Right lobe of liver (tissue), 6 donors: ENCODE data around the gene OR8G5. TPM values are rescaled to one million over a fixed set of nuclear protein-coding genes. Genes with fewer than 3 reads are reported as not detected.

Experiments
- ATAC-seq, 4 donors: fragments of 200-7000 bp; cut with Tn5 transposase; one replicate each; pipeline ENCODE4 v1.9.1; 2020; ENCODE audit warnings: mild to moderate bottlenecking in 4 of 4, moderate library complexity in 4 of 4
- DNase-seq, 3 donors: peaks; one replicate each; pipeline ENCODE4 v3.0.0-alpha.2; 2020
- H3K27ac ChIP-seq, 3 donors: fragments of 200-600 bp; one replicate each; pipeline ENCODE4 v1.8.0; 2022
- H3K27me3 ChIP-seq, 2 donors: fragments of 200-600 bp; one replicate each; pipeline ENCODE4 v1.8.0; 2022
- H3K36me3 ChIP-seq, 4 donors: fragments of 200-600 bp; sonication (generic) in 1 of 4; one replicate each; pipeline versions ENCODE4 v1.5.1 to v1.8.0; 2017 to 2022; ENCODE audit warnings: control low read depth in 1 of 4
- H3K4me1 ChIP-seq, 4 donors: fragments of 200-600 bp; sonication (generic) in 1 of 4; one replicate each; pipeline versions ENCODE4 v1.5.1 to v1.8.0; 2017 to 2022; ENCODE audit warnings: control low read depth in 1 of 4
- H3K4me3 ChIP-seq, 3 donors: fragments of 200-600 bp; one replicate each; pipeline ENCODE4 v1.8.0; 2022
- H3K9me3 ChIP-seq, 4 donors: fragments of 200-600 bp; sonication (generic) in 1 of 4; one replicate each; pipeline versions ENCODE4 v1.5.1 to v1.8.0; 2017 to 2022; ENCODE audit warnings: control low read depth in 1 of 4
- POLR2A ChIP-seq: fragments of 450-650 bp; IDR thresholded peaks from one replicate; pipeline ENCODE4 v1.6.1; 2017; ENCODE audit warnings: antibody characterized with exemption, mild to moderate bottlenecking
- WGBS: methylation state at CpG from one replicate; pipeline ENCODE4 v1.1.6; 2018; ENCODE audit warnings: low coverage, low lambda C conversion rate; ENCODE audit not compliant: insufficient coverage; ENCODE audit errors: missing lambda C conversion rate; 5-methylcytosine and 5-hydroxymethylcytosine counted together
- intact Hi-C, 2 donors: fragments of 100-400 bp; cut with DNase I; formaldehyde crosslinking; loops; one replicate each; pipeline versions ENCODE4 v1.11.2 to v1.14.1; 2022
- total RNA-seq, 6 experiments: library from RNA; depleted of rRNA in 2 of 6; stranded (reverse); fragments of >200 nt in 2 of 6; fragmentation: NEBNext Ultra II Directional in 3 of 6; extraction: Animal tissue kit (Norgen Biotek cat#: 25700) in 3 of 6; gene quantifications; one replicate each; pipeline versions ENCODE4 v1.1.0 to v1.2.4, GENCODE V29; 2016 to 2023
- TF ChIP-seq, protein P1 (sequence below), 4 donors: fragments of 200-600 bp in 3 of 4; fragments of 450-650 bp in 1 of 4; IDR thresholded peaks; one replicate each; pipeline versions ENCODE4 v1.5.1 to v1.8.0; 2016 to 2022; ENCODE audit warnings: antibody characterized with exemption in 4 of 4, mild to moderate bottlenecking in 2 of 4
- donor health status: DM: no; HTN: yes; CAD: no.
- donor health status: DM: no; HTN: no; CAD: no.
- donor health status: DM: no; HTN: no; CAD: no.
- donor health status: DM: no; HTN: yes; CAD: no.
- donor health status: DM: no; HTN: yes; CAD: no.

Gene OR8G5
- total RNA-seq, 6 experiments from 2014 or later = not detected

GRCh38 chr11:124313131-124313530 lies 57.0 kb downstream of the OR8G5 start:
- Histone ChIP-seq H3K36me3 (no peaks in the 10 kb centered on the region), H3K27me3 (no peaks in the 10 kb centered on the region), H3K27ac (no peak overlapping the region), H3K4me3 (no peak overlapping the region), H3K4me1 (no peaks in the 10 kb centered on the region), H3K9me3 (no peaks in the 10 kb centered on the region)
- no peak for ATAC-seq
- no peak for DNase-seq
- TF ChIP-seq, protein P1, sequence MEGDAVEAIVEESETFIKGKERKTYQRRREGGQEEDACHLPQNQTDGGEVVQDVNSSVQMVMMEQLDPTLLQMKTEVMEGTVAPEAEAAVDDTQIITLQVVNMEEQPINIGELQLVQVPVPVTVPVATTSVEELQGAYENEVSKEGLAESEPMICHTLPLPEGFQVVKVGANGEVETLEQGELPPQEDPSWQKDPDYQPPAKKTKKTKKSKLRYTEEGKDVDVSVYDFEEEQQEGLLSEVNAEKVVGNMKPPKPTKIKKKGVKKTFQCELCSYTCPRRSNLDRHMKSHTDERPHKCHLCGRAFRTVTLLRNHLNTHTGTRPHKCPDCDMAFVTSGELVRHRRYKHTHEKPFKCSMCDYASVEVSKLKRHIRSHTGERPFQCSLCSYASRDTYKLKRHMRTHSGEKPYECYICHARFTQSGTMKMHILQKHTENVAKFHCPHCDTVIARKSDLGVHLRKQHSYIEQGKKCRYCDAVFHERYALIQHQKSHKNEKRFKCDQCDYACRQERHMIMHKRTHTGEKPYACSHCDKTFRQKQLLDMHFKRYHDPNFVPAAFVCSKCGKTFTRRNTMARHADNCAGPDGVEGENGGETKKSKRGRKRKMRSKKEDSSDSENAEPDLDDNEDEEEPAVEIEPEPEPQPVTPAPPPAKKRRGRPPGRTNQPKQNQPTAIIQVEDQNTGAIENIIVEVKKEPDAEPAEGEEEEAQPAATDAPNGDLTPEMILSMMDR (IDR thresholded peaks at IDR 0.05) = no peak
- intact Hi-C loops = no loop called here
- 72% methylated on average over 4 of the region's 4 CpGs for WGBS

DNA sequence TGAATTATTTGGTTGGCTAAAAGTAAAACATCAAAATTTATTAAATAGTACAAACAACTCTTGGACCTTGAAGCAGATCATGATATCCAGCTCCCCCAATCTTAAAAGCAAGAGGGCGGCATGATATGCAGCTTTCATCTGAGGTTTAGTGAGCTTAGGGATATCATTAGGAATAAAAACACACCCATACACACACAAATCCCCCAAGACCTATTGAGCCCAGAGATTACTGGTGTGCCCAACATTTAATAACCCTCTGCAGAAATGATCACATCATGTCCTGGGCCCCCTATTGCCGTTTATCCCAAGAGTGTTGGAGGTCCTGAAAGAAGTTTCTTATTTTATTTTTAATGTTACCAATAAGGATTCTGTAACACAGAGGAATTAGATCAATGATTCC lies 57.7 kb downstream of the OR8G5 start, which contains the start of gene OR8D1:
OR8D1 (minus strand) TSS at position 101 of the 400 bp plus-strand sequence. CDS start 3,183 bp downstream, outside the sequence.
- H3K9me3 ChIP-seq = no peaks in the 10 kb centered on the region
- WGBS = 59% methylated on average over 2 of the region's 2 CpGs
- H3K27ac ChIP-seq = no peak within 1 kb of the TSS
- TF ChIP-seq, protein P1 (IDR thresholded peaks at IDR 0.05) = no peak
- no peak for TF ChIP-seq POLR2A
- no peak for DNase-seq
- no peaks in the 10 kb centered on the region for H3K4me1 ChIP-seq
- H3K4me3 ChIP-seq = no peak within 1 kb of the TSS
- no peaks in the 10 kb centered on the region for H3K36me3 ChIP-seq
- no peak for ATAC-seq
- H3K27me3 ChIP-seq = no peaks in the 10 kb centered on the region
- intact Hi-C loops = no loop called here

GRCh38 chr11:124315052-124315451 lies 58.9 kb downstream of the OR8G5 start:
- no peak overlapping the region for H3K4me3 ChIP-seq
- no peaks in the 10 kb centered on the region for H3K9me3 ChIP-seq
- no peak for DNase-seq
- WGBS = 27% methylated on average over 3 of the region's 3 CpGs
- H3K27me3 ChIP-seq = no peaks in the 10 kb centered on the region
- TF ChIP-seq, protein P1 (IDR thresholded peaks at IDR 0.05) = no peak
- TF ChIP-seq POLR2A = no peak
- no peaks in the 10 kb centered on the region for H3K4me1 ChIP-seq
- no peaks in the 10 kb centered on the region for H3K36me3 ChIP-seq
- intact Hi-C loops = no loop called here
- ATAC-seq = no peak
- no peak overlapping the region for H3K27ac ChIP-seq

Other genes with a start within 250 kb of the OR8G5 start
- not detected for gene OR10G4, start 243.4 kb upstream of the OR8G5 start, total RNA-seq
- not detected for gene OR10G9, start 233.4 kb upstream of the OR8G5 start, total RNA-seq
- gene OR10G8, start 229.6 kb upstream of the OR8G5 start, total RNA-seq = not detected
- gene OR10G7, start 215.1 kb upstream of the OR8G5 start, total RNA-seq = not detected
- 1 to 10 TPM; 3.5 to 9.0 (median 5.8) TPM for gene VWA5A, start 140.9 kb upstream of the OR8G5 start, total RNA-seq
- gene OR10D3, start 73.0 kb upstream of the OR8G5 start, total RNA-seq = not detected
- gene OR8G1, start 15.3 kb upstream of the OR8G5 start, total RNA-seq = not detected
- gene OR8D1, start 57.6 kb downstream of the OR8G5 start, total RNA-seq = not detected
- not detected for gene OR8D2, start 63.8 kb downstream of the OR8G5 start, total RNA-seq
- gene OR8B2, start 128.1 kb downstream of the OR8G5 start, total RNA-seq = not detected
- gene OR8B3, start 142.6 kb downstream of the OR8G5 start, total RNA-seq = not detected
- not detected for gene OR8B4, start 168.5 kb downstream of the OR8G5 start, total RNA-seq
- gene OR8B8, start 189.3 kb downstream of the OR8G5 start, total RNA-seq = not detected